ENCODE data around the gene IQGAP2.
"Not testable (repeated sequence)": the region's sequence is repeated elsewhere in the genome, so short reads cannot be mapped to it uniquely, and the experiment has no call there.

IQGAP2 gene

DNA sequence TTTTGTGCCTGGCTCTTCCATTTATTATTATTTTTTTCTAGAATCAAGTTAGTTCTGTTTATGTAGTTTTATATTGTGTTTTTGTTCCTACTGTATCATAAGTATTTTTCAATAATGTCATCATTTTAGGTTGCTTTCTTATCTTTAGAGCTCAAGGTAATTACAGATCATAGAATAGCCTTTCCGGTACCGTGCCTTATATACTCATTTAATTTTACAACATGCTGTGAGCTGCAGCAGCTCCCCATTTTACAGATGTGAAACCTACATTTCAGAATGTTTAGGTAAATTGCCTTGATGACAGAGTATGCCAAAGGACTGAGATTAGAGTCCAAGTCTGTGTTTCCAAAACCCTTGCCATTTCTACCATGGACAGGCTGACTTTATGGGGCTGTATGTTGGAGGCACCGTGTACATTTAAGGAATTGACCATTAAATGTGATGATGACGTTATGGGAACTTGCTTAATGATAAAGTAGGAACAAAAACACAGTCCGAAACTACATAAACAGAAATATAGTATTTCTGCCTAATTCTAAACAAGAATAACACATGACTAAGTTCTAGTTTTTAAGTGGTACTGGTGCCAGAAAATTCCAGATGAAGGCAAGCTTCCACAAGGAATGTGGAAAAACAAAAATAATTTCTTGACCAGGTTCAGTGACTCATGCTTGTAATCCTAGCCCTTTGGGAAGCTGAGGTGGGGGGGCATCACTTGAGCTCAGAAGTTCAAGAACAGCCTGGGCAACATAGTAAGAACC lies 97.7 kb downstream of the IQGAP2 start:
- no peak for DNase-seq (ENCODE audit: low read depth in 1 of 2, low spot score in 1 of 2)

DNA sequence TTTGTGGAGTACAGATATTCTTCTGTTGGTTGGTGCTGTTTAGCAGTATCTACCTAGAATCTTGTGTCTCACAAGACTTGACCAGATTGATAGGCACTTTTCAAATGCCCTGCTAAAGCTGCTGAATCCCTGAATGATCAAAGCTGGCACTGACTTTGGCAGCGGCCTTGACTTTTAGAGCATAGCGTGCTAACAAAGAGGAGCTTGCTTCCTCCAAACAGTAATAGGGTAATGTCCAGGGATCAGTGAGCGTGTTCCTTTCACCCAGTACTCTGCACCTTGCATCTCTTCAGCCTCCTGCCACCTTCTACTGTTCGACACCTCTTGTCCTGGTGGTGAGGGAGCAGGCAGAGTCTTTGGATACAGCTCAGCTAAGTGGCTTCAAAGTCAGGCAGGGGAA lies 100.8 kb downstream of the IQGAP2 start:
- no peak for DNase-seq (ENCODE audit: low read depth in 1 of 2, low spot score in 1 of 2)

DNA sequence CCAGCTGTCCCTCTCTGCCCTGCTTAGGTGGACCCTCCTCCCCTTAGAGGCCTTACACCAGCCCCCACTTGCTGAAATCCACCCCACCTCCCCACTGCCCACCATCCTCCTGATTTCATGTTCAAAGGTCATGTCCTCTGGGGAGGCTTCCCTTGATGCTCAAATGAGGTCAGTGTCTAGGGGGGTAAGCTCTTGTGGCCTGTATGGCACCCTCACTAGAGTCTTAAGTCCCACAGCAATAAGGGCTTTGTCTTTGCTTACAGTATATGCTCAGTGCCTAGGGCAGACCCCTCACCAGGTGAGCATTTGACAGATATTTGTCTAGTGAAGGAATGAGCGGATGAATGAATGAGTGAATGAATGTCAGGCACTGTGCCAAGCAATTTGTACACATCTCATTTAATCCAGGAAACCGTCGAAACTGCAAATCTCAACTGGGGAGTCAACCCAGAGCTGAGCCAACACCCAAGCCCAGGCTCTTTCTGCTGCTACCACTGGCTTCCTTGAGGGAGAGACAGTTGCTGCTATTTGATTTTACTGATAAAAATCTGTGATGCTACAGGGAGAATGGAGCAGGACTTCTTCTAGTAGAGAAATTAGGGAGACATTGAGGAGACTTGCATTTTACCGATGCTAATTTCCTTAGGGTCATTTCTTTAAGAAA lies 101.9 kb downstream of the IQGAP2 start:
- no peak for DNase-seq (ENCODE audit: low read depth in 1 of 2, low spot score in 1 of 2)

DNA sequence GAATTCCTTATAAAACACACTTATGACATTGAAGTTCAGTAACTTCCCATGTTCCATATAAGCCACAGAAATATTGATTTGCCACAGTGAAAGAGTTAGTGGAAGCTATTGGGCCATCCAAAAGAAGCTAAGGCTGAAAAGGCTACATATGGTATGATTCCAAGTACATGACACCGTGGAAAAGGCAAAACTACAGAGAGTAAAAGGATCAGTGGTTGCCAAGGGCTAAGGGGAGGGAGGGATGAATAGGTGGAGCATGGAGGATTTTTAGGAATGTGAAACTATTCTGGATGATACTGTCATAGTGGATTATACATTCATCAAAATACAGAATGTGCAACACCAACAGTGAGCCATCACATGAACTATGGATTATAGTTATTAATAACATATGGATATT lies 110.4 kb downstream of the IQGAP2 start:
- DNase-seq (ENCODE audit: low read depth in 1 of 2, low spot score in 1 of 2): no peak

DNA sequence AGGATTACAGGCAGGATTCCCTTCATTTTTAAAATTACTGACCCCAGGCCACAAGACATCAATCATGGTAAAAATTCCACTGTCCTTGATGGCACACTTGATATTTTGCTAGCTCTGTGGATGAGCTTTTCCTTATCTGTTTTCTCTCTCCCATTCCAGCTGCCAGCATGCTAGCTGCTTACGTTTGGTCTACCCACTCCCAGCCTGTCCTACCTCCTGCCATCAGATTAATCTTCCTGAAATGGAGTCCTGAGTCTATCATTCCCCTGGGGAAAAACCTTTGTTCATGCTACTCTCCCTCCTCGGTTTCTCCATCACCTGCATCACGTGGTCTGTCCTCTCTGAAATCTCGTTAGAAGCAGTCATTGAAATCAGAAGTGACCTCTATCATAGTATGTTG lies 111.2 kb downstream of the IQGAP2 start:
- DNase-seq (ENCODE audit: low read depth in 1 of 2, low spot score in 1 of 2): no peak

DNA sequence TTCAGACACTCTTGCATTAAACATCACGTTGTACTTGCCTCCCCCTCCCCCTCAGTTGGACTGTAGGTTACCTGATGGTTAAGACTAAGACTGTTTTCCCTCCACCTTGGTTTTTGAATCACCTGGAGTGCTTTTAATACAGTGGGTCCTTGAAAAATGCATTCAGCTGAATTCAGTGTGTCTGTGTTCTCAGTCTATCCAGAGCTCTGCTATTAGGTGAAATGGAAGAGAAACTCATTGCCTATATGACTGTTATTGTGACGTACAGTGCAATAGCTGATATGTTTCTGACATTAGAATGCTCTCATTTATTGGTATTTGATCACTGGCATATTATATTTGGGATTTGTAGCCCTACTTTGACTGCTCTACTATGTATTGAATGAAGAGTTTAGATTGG lies 111.6 kb downstream of the IQGAP2 start:
- no peak for DNase-seq (ENCODE audit: low read depth in 1 of 2, low spot score in 1 of 2)

DNA sequence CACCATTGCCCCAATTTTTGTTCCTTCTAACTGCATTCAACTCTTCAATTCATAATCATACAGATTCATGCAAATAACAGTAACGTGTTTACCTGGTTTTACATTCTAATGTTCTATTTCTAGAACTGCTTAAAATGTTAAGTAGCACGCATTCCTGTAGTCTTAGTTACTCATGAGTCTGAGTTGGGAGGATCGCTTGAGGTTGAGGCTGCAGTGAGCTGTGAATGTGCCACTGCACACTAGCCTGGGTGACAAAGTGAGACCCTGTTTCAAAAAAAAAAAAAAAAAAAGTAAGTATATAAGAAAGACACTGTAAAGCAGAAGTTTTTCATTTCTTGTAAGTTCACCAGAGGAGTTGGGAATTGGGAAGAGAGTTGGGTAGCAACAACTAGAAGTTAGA lies 114.2 kb downstream of the IQGAP2 start:
- DNase-seq (ENCODE audit: low read depth in 1 of 2, low spot score in 1 of 2): no peak

DNA sequence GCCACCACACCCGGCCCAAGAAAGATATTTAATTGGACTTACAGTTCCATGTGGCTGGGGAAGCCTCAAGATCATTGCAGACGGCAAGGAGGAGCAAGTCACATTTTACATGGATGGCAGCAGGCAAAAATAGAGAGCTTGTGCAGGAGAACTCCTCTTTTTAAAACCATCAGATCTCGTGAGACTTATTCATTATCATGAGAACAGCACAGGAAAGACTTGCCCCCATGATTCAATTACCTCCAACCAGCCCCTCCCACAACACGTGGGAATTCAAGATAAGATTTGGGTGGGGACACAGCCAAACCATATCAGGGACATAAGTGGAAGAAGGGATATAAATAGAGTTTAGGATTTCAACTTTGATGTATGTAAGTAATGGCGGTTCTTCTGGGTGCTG lies 115.2 kb downstream of the IQGAP2 start:
- DNase-seq (ENCODE audit: low read depth in 1 of 2, low spot score in 1 of 2): not testable (repeated sequence)

DNA sequence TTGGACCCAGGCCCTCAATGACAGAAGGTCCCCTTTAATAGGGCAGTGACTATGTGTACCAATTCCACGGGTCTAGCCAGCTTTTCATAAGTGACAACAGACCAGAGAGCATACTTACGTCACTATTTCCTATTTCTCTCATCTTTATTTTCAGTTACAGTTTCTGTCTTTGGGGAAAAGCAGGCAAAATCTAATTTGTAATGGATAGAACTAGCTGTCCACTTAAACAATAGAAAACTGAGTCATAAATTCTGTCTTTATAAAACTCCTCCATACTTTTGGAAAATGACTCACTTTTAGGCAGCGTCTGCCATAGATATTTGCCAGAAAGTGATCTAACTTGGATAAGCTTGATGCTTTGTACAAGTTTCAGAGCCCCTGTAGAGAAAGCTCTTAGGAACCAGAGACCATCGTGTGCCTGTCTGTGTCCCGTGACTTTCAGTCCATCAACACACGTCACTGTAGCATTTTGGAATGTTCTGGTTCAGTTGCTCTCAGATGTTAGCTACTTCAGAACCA lies 118.2 kb downstream of the IQGAP2 start:
- no peak for DNase-seq (ENCODE audit: low read depth in 1 of 2, low spot score in 1 of 2)

DNA sequence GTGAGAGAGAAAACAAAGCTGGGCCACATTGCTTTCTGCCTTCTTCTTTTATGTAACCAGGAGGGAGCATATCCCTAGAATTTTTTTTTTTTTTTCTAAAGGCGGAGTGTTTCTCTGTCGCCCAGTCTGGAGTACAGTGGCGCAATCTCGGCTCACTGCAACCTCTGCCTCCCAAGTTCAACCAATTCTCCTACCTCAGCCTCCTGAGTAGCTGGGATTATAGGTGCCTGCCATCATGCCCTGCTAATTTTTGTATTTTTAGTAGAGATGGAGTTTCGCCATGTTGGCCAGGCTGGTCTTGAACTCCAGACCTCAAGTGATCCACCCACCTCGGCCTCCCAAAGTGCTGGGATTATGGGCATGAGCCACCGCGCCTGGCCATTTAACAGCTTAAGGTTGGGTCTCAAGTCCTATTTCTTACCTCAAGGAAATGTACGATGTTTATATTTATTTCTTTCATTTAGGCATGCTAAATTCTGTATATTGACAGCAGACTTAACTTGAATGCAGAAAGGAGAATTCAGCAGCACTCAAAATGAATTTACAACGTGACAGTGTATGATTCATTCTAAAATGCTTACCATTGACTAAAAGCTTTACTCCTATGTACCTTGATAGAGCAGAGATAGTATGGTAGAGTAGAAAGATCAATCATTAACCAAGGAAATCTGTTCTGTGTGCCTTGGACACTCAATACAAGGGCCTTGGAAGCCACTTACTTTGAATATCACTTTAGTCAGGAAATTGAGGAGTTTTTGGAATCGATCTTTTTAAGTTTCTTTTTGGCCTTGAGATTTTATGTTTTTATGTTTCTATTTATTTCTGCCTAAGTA lies 119.2 kb downstream of the IQGAP2 start:
- DNase-seq (ENCODE audit: low read depth in 1 of 2, low spot score in 1 of 2): no peak

DNA sequence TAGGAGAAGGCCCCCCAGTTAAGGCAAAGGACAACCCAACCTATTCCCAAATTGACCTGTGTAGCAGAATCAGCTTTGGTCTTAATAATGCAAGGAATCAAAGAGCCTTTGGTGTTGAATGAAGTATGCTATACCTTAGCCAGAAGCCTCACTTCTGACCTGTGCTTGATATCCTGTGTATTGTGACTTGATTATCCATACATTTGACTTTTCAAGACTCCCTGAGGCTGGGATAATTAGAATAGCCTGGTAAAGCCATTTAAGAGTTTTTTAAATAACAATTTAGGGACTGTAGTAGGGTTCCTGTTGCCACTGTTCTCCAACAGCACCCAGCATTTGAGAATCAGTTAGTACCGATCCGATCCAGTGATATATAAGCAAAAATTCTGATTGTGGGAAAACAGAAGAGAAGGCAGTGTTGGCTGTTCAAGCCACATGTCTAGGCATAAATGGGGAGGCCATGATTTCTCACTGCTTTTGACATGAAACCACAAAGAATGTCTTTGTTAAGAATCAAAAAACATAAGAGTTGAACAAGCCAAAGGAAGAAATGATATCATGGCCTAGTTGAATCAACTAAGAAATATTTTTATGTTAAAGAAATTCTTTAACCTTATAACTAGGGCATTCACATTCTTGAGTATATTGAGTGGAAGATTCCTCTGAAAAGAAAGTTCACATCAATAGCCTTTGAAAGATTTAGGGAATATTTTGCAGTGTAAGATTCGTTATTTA lies 121.2 kb downstream of the IQGAP2 start:
- DNase-seq (ENCODE audit: low read depth in 1 of 2, low spot score in 1 of 2): no peak

DNA sequence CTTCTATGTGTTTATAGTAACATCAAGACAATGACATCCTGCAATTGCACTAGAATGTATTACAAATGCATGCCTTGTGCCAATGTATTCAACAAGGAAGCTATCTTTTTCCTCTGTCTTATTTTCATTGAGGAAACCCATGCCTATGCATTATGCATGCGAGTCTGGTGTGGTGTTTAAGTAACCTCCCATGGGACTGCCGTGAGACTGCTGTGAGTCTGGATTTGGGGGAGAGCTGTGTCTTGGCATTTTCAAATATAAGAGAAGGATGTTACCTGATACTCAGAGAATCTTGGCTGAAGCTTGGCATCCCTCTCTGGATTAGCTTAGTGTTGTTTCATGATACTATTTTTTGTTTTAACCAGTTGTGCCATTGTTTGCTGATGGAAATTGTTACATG lies 121.8 kb downstream of the IQGAP2 start:
- DNase-seq (ENCODE audit: low read depth in 1 of 2, low spot score in 1 of 2): no peak

DNA sequence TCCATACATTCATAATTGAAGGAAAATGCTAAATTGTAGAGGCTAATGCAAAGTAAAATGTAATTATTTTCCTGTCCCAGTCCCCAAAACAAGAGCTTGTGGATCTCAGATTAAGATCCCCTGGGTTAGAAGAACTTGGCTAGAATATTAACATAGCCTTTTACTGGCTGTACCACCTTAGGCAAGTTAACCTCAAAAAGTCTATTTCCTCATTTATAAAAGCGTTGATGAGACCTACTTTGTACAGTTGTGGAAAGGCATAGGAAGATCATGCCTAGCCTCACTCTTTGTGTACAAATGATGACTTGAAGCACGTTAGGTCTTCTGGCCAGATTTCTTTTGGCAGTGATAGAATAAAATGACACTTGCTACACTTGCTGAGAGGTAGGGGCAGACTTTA lies 122.9 kb downstream of the IQGAP2 start:
- no peak for DNase-seq (ENCODE audit: low read depth in 1 of 2, low spot score in 1 of 2)

DNA sequence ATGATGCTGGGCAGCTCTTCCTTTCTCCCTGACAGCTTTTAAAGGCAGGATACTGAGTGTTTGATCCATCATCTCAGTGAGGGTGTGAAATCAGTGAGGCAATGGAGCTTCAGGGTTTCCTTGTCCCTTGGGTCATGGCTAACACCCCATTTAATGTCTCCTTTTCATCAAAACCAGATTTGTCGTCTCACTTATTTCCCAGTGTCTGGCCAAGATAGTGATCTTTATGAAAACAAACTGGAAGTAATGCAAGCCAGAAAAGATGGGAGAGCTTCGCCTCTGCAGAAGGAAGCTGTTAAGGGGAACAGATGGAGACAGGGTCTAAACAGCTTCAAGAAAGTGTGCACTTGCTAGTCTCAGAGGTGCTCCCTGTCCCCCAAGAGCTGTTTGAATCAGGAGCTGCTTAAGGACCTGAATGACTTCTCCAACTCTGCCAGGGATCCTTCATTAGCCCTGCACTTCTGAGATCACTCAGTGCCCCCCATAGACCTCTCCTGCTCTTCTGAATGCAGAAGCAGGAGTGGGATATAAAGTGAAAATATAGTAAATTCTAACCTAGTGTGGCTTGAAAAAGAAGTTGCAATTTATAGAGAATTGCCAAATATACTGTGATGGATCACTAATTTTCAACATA lies 124.0 kb downstream of the IQGAP2 start:
- no peak for DNase-seq (ENCODE audit: low read depth in 1 of 2, low spot score in 1 of 2)

DNA sequence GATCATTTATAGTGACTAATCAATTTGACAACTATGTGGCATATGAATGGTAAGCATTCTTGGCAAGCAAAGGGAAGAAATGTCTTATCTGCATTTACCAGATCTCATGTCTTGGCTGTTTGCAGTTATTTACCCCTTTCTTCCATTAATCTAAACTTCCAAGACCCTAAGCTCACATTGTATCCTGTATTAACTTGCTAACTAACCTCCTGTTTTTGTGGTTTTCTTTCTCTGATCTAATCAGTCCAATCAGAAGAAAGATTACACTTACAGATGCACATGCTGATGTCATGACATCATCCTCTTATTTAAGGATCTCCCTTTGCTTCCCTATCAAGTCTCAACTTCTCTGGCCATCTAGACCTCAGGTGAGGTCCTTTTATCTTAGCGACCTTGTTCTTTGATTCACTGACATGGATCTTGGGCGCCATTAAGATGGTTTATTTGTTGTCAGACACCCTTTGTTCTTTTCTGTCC lies 124.6 kb downstream of the IQGAP2 start:
- no peak for DNase-seq (ENCODE audit: low read depth in 1 of 2, low spot score in 1 of 2)

DNA sequence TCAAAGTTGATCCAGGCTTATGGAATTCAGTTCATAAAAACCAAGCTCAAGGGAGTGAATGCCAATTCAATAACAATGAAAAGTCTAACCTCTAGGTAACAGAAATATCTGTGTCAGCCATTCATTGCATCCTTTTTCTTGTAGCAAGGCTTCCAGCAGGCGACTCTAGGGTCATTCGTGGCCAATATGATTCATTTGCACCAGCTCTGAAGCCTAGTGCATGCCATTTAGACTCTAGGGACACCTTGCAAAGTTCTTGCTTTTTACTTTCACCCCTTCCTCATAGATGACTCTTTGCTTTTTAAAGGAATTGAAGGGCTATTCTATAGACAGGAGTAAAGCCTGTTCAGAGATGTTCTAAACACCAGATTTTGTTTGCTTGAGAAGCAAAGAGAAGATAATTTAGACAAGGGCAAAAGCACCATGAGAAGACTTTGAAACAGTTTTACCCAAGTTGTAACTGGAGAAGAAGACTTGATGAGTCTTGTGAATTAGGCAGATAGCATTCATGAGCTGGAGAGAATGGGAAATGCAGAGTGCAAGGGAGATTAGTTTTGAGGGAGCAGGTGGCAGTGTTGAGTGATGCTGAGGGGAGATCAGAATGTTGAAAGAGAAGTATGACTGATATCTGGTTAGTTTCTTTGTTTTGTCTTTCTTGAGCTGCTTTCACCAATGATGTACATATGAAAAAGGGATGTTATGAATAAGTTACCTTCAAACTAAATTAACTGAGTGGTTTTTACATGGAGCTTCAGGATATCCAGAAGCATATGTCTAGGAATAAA lies 125.7 kb downstream of the IQGAP2 start:
- DNase-seq (ENCODE audit: low read depth in 1 of 2, low spot score in 1 of 2): no peak

DNA sequence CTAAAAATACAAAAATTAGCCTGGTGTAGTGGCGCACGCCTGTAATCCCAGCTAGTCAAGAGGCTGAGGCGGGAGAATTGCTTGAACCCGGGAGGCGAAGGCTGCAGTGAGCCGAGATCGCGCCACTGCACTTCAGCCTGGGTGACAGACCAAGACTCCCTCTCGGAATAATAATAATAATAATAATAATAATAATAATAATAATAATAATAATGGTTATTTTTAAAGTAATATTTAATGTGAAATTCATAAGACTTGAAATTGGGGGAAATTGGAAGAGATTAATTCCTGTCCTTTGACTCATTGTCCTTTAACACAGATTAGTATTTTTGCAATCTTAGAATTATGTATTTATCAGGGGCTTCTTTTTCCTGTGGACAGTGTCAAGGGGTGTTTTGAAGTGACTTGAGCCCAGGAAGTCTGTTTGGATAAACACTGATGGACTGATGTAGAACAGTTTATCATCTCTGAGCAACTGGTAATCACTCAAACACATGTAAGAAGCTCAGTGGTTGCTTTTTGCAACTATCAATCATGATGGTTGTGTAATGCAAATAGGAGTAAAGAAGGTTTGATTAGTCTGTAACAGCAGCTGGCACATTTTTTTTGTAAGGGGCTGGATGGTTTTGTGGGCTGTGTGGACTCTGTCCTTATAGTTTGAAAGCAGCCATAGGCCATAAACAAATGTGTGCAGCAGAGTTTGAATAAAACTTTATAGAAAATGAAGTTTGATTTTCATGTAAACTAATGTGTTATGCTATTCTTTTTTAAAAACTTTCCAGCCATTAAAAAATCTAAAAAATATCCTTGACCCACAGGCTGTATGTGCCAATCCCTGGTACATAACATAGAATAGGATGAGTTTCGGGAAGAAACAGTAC lies 126.6 kb downstream of the IQGAP2 start:
- DNase-seq (ENCODE audit: low read depth in 1 of 2, low spot score in 1 of 2): no peak

DNA sequence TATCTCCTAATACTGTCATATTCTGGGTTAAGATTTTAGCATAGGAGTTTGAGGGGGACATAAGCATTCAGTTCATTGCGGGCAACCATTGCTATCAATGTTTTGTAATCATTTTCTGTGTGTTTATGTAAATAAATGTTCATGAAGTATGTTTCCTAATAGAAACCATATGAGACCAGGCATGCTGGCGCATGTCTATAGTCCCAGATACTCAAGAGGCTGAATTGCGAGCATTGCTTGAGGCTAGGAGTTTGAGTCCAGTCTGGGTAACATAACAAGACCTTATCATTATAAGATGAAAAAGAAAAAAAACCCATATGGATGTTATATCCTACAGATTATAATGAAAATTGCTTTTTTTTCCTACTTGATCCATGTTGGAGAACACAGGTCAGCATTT lies 129.0 kb downstream of the IQGAP2 start:
- no peak for DNase-seq (ENCODE audit: low read depth in 1 of 2, low spot score in 1 of 2)

DNA sequence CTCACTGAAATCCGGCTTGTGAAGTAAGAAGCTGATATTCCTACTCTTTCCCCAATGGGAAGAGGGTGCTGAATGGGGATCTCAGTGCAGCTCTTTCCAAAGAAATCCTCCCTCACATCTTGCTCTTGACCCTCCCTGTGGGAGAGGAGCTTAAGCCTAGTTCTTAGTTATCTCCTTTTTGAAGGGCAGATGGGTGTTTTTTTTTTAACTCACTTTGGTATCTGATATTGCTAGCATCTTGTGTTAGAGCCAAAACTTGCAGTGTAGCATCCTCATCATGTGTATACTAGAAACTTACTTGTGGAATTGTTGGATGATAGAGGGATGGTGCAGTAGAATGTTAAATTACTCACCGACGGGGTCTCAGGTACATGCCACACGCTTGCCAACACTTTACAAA lies 129.9 kb downstream of the IQGAP2 start:
- DNase-seq (ENCODE audit: low read depth in 1 of 2, low spot score in 1 of 2): no peak
